GM12878 (cell line): ENCODE measurements around the gene ARMH1. TPM values are rescaled to one million over a fixed set of nuclear protein-coding genes. Genes with fewer than 3 reads are reported as not detected.

Source experiments
- ATAC-seq: fragments of 200-7000 bp; cut with Tn5 transposase; 3 replicates; pipeline ENCODE4 v1.9.1; 2020; ENCODE audit warnings: mild to moderate bottlenecking, moderate library complexity
- BruUV-seq: library from RNA; stranded (reverse); fragments of 400-500 nt; replicated peaks from 2 replicates; lab custom pipeline; 2021; lab: Mats Ljungman, UMichigan
- CTCF ChIA-PET: fragments of 300-600 bp; sonication (Branson Sonifier 250); formaldehyde crosslinking; extraction: SDS; loops from one replicate; lab custom pipeline; 2021; ENCODE audit warnings: inconsistent platforms; lab: Yijun Ruan, JAX
- POLR2A ChIA-PET: fragments of 350-600 bp; formaldehyde crosslinking; extraction: SDS; loops from one replicate; lab custom pipeline; 2021; ENCODE audit warnings: inconsistent platforms; lab: Charles Lee
- RAD21 ChIA-PET: fragments of 300-600 bp; sonication (Branson Sonifier 250); formaldehyde crosslinking; loops from one replicate; lab custom pipeline; 2023; ENCODE audit warnings: antibody characterized with exemption; ENCODE audit not compliant: unreplicated experiment; lab: Charles Lee
- SMC1A ChIA-PET: fragments of 300-600 bp; sonication (Branson Sonifier 250); formaldehyde crosslinking; loops from one replicate; lab custom pipeline; 2023; ENCODE audit not compliant: unreplicated experiment, uncharacterized antibody; lab: Charles Lee
- DNase-seq: peaks from one replicate; pipeline ENCODE4 v3.0.0-alpha.2; 2011; ENCODE audit warnings: low read depth, low spot score
- FAIRE-seq: peaks from 3 replicates; lab custom pipeline; 2011; peaks lifted over from hg19 to GRCh38; lab: Jason Lieb, UNC
- H2AFZ ChIP-seq: 2 replicates; pipeline ENCODE4 v1.6.0; 2011; ENCODE audit warnings: low read depth, low read length, control low read depth; ENCODE audit not compliant: control insufficient read depth
- H3K27ac ChIP-seq: 2 replicates; pipeline ENCODE4 v1.5.1; 2011; ENCODE audit warnings: control low read depth; ENCODE audit not compliant: control insufficient read depth, insufficient read depth
- H3K27me3 ChIP-seq, 2 experiments: replicated peaks in 1 of 2; 2 replicates each; pipeline versions ENCODE4 v1.6.0 to v1.6.1; 2011; ENCODE audit warnings: low read length in 1 of 2; ENCODE audit not compliant: control insufficient read depth in 2 of 2, insufficient read depth in 2 of 2
- H3K36me3 ChIP-seq, 2 experiments: 2 replicates each; pipeline ENCODE4 v1.5.1; 2011; ENCODE audit warnings: low read length in 1 of 2; ENCODE audit not compliant: control insufficient read depth in 2 of 2, insufficient read depth in 2 of 2
- H3K4me1 ChIP-seq: 2 replicates; pipeline ENCODE4 v1.6.1; 2011; ENCODE audit warnings: mild to moderate bottlenecking, low read length, moderate library complexity, mixed read lengths; ENCODE audit not compliant: control insufficient read depth, insufficient read depth
- H3K4me2 ChIP-seq: 2 replicates; pipeline ENCODE4 v1.6.0; 2011; ENCODE audit warnings: control low read depth; ENCODE audit not compliant: control insufficient read depth, insufficient read depth
- H3K4me3 ChIP-seq: fragments of 200-600 bp; sonication (generic); 2 replicates; pipeline ENCODE4 v1.5.1; 2016
- H3K79me2 ChIP-seq: 2 replicates; pipeline ENCODE4 v1.6.0; 2011; ENCODE audit warnings: low read length; ENCODE audit not compliant: control insufficient read depth, insufficient read depth
- H3K9ac ChIP-seq: 2 replicates; pipeline ENCODE4 v1.8.0; 2011; ENCODE audit warnings: low read length, control low read depth, mixed read lengths; ENCODE audit not compliant: control insufficient read depth, insufficient read depth
- H3K9me3 ChIP-seq: replicated peaks from 3 replicates; pipeline ENCODE4 v1.5.1; 2011; ENCODE audit warnings: mild to moderate bottlenecking, low read length; ENCODE audit not compliant: control insufficient read depth, insufficient read depth
- H4K20me1 ChIP-seq: 2 replicates; pipeline ENCODE4 v1.6.0; 2011; ENCODE audit not compliant: control insufficient read depth, insufficient read depth
- HDGF ChIP-seq: fragments of 450-650 bp; IDR thresholded peaks from 2 replicates; pipeline ENCODE4 v1.6.1; 2016; ENCODE audit warnings: antibody characterized with exemption
- TCF7 ChIP-seq: IDR thresholded peaks from 2 replicates; pipeline ENCODE4 v1.6.1; 2014; ENCODE audit warnings: antibody characterized with exemption, borderline replicate concordance
- ZZZ3 ChIP-seq: IDR thresholded peaks from 2 replicates; pipeline ENCODE4 v1.6.1; 2011; ENCODE audit warnings: low read depth; ENCODE audit not compliant: control insufficient read depth, insufficient read length
- WGBS: methylation state at CpG from one replicate; pipeline ENCODE4 v1.1.6; 2016; ENCODE audit warnings: low lambda C conversion rate; ENCODE audit not compliant: insufficient replicate concordance, insufficient coverage; ENCODE audit errors: missing lambda C conversion rate; 5-methylcytosine and 5-hydroxymethylcytosine counted together
- in situ Hi-C: fragments of 300-500 bp; cut with MboI; formaldehyde crosslinking; loops from 9 replicates; pipeline ENCODE4 v1.14.3; 2018; ENCODE audit warnings: mixed read lengths
- intact Hi-C: fragments of 100-400 bp; cut with micrococcal nuclease; formaldehyde crosslinking; loops from one replicate; pipeline ENCODE4 v1.14.2; 2022; ENCODE audit not compliant: unreplicated experiment
- polyA plus RNA-seq, 11 experiments: library from polyadenylated mRNA; depleted of rRNA in 4 of 11; unstranded in 6 of 11; stranded (reverse) in 5 of 11; fragments of >200 nt; fragmentation: Nextera tagmentation in 4 of 11; fragmentation: Illumina TruSeq in 1 of 11; extraction: Ambion mirVana in 4 of 11; extraction: Trizol in 1 of 11; gene quantifications; 1 replicate in 1 of 11; 2 replicates in 10 of 11; pipeline versions ENCODE4 v1.2.1 to v1.2.3, GENCODE V29; 2011 to 2016; ENCODE audit warnings: inconsistent platforms in 2 of 11, missing spikeins in 2 of 11, low read depth in 1 of 11
- total RNA-seq, 4 experiments: library from RNA; depleted of rRNA in 3 of 4; stranded (reverse); fragments of >200 nt in 3 of 4; fragmentation: Illumina TruSeq in 1 of 4; extraction: Trizol in 1 of 4; gene quantifications; 2 replicates each; pipeline versions ENCODE4 v1.2.1 to v1.2.3, GENCODE V29; 2013 to 2021
- TF ChIP-seq, protein P1 (sequence below): fragments of 450-650 bp; IDR thresholded peaks from 2 replicates; pipeline ENCODE4 v1.6.1; 2017; ENCODE audit warnings: antibody characterized with exemption, mild to moderate bottlenecking, moderate library complexity

The ARMH1 gene
- total and polyA plus RNA-seq, 10 of the 15 experiments (the other 5 are each of a cell fraction or from before 2014, with no cell fraction given): 0.93 to 43.9 (median 8.2) TPM

DNA sequence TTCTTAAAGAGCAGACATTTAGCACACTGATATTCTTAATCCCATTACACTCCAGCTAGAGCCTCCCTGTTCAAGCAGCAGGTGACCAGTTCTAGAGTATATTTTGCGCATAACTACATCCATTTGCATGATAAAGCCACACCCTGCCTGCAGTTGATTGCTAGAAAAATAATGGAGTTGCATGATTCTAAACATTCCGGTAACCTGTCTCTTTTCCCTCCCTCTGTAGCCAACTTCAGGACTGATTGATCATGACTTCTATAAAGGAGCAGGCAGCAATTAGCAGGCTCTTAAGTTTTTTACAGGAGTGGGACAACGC lies 14.9 kb downstream of the ARMH1 start:
- H4K20me1 ChIP-seq: no peaks in the 10 kb centered on the region
- no peak for ATAC-seq
- TF ChIP-seq HDGF (no peak), ZZZ3 (no peak), TCF7 (no peak)
- TF ChIP-seq, protein P1, sequence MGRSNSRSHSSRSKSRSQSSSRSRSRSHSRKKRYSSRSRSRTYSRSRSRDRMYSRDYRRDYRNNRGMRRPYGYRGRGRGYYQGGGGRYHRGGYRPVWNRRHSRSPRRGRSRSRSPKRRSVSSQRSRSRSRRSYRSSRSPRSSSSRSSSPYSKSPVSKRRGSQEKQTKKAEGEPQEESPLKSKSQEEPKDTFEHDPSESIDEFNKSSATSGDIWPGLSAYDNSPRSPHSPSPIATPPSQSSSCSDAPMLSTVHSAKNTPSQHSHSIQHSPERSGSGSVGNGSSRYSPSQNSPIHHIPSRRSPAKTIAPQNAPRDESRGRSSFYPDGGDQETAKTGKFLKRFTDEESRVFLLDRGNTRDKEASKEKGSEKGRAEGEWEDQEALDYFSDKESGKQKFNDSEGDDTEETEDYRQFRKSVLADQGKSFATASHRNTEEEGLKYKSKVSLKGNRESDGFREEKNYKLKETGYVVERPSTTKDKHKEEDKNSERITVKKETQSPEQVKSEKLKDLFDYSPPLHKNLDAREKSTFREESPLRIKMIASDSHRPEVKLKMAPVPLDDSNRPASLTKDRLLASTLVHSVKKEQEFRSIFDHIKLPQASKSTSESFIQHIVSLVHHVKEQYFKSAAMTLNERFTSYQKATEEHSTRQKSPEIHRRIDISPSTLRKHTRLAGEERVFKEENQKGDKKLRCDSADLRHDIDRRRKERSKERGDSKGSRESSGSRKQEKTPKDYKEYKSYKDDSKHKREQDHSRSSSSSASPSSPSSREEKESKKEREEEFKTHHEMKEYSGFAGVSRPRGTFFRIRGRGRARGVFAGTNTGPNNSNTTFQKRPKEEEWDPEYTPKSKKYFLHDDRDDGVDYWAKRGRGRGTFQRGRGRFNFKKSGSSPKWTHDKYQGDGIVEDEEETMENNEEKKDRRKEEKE: no peak
- H3K4me1 ChIP-seq: peaks cover 19% of the 10 kb centered on the region
- BruUV-seq: no TSS peak
- in situ Hi-C loops: no loop called here
- CTCF ChIA-PET: interaction anchor here (0.9 to 3.7 kb wide), 2 partner anchors 9 to 14 kb away, joined by 3 to 15 read pairs; partner anchors contain the start of genes ARMH1 and TMEM53
- RAD21 ChIA-PET: no interaction called here
- 97% methylated on average over 3 of the region's 3 CpGs for WGBS
- H2AFZ ChIP-seq: no peak overlapping the region
- H3K79me2 ChIP-seq: no peaks in the 10 kb centered on the region
- no peak for DNase-seq
- no peaks in the 10 kb centered on the region for H3K9me3 ChIP-seq
- SMC1A ChIA-PET: interaction anchor here (1.0 kb wide), 1 partner anchor 23 kb away, joined by 3 read pairs; no protein-coding TSS in a partner anchor
- no peak overlapping the region for H3K4me2 ChIP-seq
- POLR2A ChIA-PET: interaction anchor here (1.9 kb wide), 1 partner anchor 17 kb away, joined by 5 read pairs; no protein-coding TSS in a partner anchor
- intact Hi-C loops: no loop called here
- no peak overlapping the region for H3K27ac ChIP-seq
- no peak for FAIRE-seq
- no peaks in the 10 kb centered on the region for H3K36me3 ChIP-seq
- H3K9ac ChIP-seq: no peak overlapping the region
- no peak overlapping the region for H3K4me3 ChIP-seq
- H3K27me3 ChIP-seq: no peaks in the 10 kb centered on the region
